SIG-M5 (cell line): ENCODE data around the gene ANXA9.

Source experiments
- DNase-seq: peaks from one replicate; lab custom pipeline; 2025; lab: John Stamatoyannopoulos, UW

Gene ANXA9

DNA sequence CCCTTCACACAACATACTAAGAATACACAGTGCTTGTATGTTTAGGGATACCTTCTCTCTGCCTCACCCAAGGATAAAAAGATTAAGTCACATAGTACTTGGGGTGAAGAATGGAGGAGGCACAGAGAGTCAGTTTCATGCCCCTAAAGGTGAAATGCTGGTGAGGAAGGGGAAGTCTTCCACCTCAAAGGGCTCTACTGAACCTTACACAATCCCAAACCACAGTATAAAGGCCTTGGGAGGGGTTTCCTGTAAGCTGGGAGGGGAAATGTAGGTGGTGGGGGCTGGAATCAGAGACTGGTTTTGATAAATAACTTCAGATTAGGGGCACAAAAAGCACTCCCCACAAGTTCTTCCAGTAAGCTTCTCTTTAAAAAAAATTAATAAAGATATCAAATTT, 21.1 kb downstream of the ANXA9 start:
- DNase-seq = no peak

DNA sequence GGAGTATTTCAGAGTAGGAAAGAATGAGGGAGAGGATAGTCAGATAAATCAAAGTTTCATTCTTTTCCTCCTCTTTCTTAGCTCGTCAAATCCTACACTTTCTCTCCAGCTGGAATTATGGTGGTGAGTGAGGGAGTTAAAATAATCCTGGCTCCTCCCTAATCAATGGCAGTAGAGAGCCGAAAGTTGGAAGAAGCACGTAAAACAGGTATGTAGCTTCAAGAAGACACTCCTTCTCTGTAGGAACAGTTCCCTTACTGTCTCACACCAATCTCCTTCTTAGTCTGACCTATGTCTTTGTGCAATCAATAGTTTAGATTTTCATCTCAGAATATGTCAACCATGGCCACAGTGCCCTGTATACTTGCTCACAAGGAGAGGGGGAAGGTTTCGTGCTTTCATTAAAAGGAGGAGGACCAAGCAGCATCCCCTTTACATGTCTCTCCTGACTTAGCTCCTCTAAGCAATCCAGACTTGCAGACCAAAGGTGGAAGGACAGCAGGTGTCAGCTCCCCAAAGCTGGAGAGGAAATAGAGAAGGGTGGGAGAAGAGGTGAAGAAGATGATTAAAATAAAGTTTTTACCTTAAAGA, 23.7 kb downstream of the ANXA9 start:
- DNase-seq = no peak

- peak; percentile 73 for DNase-seq
These were observed 24.4 kb downstream of the ANXA9 start, which contains the start of gene MINDY1 for GRCh38 chr1:151006327-151007052. Gene MINDY1, minus strand, starts transcription at chr1:151006902. Its CDS starts 4,285 bp downstream, at chr1:151002617.

DNA sequence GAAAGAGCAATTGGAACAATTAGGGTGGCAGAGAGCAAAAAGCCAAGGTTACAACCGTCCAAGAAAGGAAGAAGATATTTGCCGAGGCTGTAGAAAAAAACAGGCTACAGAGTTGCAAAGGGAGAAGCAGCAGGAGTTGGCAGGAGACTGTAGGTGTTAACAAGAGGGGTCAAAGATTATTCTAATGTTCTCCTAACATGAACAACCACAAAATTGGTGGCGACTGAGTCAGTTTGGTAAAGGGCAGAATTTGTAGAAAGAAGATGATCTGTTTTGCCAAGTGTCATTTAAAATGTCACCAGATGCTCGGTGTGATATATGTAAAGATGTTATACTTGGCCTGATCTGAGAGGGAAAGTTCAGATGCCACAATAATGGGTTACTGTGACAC, 25.8 kb downstream of the ANXA9 start:
- DNase-seq = no peak

DNA sequence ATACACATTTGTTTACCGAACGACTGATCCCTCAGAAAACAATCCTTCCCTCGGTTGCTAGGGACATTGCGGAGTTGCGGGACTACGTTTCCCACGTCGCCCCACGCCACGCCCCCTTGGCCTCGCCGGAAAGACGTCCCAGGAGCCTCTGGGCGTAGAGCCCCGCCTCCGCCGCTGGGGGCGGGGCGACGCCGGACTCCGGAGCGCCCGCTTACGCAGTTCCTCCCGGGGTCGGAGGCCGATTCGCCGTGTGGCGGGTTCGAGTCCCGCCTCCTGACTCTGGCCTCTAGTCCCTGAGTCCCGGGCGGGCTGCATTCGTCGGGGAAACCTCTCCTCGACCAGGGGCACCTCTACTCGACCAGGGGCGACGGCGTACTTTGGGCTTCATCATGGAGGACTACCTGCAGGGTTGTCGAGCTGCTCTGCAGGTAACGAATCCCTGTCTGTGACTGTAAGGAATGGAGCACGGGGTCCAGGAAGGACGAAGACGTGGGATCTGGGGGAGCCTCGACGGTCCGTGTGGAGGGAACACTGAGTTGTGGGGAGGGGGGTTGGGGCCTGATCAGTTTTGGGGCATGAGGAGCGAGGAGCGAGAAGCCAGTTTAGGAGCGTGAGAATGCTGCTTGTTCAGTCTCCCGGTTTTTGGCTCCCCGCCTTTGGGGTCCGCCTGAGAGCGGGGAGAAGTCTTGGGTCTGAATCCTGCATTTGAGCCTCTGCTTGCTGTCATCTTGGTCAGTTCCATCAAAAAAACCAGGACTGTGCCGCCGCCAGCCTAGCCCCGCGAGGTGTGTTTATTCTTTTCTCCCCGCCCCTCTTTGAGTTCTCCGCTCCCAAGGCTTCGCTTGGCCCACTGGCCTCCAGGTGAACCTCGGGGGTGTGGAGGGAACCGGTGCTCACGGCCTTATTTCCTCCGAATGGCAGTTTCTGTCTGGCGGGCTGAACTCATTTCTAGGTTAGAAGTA, 26.4 kb downstream of the ANXA9 start, which contains the start of gene PRUNE1:
Gene PRUNE1 (plus strand): TSS at position 206 of the 962 bp plus-strand sequence. CDS start 184 bp downstream, at position 390.
- peak; percentile 89 for DNase-seq

- no peak for DNase-seq
These were observed 27.1 kb downstream of the ANXA9 start for GRCh38 chr1:151009206-151009587.

- DNase-seq = no peak
These were observed 27.7 kb downstream of the ANXA9 start for GRCh38 chr1:151009674-151010345.

DNA sequence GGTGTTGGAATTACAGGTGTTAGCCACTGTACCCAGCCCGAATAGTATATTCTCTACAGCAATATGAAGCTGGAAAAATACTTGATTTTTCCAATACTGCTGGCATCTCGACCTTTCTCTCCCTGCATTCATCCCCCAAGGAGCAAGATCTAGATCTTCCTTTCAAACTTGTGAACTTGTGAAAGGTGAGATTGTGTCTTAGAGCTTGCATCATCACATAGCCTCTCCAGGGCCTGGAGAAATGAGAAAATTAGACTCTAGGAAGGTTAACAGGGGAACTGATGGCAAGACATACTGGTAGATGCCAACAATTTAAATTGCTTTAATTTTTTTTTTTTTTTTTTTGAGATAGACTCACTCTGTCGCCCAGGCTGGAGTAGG, 28.2 kb downstream of the ANXA9 start:
- no peak for DNase-seq

- no peak for DNase-seq
These were observed 29.2 kb downstream of the ANXA9 start for GRCh38 chr1:151011154-151011850.

DNA sequence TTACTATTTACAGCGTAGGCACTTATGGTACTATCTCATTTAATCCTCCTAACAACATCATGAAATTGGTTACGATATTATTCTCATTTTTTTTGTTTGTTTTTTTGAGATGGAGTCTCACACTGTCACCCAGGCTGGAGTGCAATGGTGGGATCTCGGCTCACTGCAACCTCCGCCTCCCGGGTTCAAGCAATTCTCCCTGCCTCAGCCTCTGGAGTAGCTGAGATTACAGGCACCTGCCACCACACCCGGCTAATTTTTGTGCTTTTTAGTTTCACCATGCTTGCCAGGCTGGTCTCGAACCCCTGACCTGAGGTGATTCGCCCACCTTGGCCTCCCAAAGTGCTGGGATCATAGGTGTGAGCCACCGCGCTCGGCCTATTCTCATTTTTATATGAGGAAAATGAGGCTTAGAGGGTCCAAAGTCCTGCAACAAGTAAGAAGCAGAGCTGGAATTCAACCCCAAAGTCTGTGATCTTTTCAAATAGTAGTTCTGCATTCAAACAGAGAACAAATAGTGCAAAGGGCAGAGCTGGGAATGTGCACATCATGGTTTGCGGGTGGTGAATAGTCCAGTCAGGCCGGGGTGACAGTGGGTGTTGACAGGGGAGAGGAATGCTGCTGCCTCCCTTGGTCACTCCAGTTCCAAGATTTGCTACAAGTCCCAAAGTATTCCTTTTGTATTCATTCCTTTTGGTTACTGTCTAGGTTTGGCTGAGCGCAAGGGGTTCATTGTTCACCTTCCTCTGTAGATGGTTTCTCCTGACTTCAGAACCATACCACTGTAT, 30.8 kb downstream of the ANXA9 start:
- no peak for DNase-seq

DNA sequence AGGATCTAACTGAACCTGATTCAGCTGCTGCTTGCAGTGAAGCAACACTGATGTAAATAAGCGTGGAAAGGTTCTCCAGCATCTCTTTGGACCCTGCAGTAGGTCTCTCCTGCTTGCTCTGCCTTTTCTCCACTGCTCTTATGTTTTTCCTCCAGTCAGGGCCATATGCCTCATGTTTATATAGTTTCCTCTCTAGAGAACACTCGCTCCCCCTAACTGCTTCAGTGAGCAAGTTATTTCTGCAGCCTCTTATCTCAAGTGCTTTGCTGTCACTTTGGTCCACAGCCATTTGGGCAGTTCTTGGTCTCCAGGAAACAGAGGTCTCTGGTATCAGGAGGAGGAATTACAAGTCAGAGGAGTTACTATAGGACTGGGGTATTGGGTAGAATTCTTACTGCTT, 31.4 kb downstream of the ANXA9 start:
- no peak for DNase-seq

DNA sequence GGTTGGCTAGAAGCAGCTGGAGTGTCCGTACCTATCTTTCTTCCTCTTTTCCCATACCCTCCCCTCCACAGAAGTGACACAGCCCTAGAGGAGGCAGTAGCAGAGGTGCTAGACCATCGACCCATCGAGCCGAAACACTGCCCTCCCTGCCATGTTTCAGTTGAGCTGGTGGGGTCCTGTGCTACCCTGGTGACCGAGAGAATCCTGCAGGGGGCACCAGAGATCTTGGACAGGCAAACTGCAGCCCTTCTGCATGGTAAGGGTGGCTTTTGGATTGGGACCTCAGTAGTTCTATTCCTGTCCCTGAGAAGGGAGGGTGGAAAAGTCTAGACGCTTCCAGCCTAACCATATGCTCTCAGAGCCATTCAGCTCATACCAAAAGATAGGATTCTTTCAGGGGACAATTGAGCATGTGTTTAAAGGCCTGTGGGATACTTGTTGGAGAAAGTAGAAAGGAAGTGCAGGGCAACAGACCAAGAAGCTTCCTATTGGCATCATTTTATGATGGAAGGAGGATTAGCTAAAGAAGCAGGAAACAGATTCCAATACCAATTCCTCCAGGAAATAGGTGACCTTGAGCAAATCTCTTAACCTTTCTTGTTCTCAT, 42.6 kb downstream of the ANXA9 start:
- DNase-seq = no peak

DNA sequence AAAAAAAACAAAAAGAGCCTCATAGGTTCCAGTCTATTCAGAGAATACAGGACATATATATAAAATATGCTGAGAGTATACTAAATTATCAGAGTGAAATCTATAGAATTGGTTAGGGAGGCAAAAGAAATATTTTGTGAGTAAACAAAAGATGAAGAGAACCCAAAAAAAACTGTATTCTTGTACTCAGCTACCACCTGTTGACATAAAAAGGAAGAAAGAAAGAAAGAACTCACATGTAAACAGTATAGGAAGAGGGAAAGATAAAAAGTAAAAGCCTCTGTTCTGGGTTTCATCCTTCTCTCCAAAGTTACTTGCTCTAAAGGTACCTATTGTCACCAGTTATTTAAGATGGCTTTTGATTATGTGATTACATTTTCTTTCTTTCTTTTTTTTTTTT, 44.4 kb downstream of the ANXA9 start:
- no peak for DNase-seq

DNA sequence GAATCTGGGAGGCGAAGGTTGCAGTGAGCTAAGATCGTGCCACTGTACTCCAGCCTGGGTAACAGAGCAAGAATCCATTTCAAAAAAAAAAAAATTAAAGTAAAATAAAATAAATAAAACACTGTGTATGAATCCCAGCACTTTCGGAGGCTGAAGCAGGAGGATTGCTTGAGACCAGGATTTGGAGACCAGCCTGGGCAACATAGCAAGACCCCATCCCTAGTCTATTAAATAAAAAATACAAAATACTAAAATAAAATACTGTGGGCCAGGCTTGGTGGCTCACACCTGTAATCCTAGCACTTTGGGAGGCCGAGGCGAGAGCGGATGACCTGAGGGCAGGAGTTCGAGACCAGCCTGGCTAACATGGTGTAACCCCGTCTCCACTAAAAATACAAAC, 50.1 kb downstream of the ANXA9 start:
- DNase-seq = no peak

- DNase-seq = no peak
These were observed 53.1 kb downstream of the ANXA9 start for GRCh38 chr1:151035167-151035566.

DNA sequence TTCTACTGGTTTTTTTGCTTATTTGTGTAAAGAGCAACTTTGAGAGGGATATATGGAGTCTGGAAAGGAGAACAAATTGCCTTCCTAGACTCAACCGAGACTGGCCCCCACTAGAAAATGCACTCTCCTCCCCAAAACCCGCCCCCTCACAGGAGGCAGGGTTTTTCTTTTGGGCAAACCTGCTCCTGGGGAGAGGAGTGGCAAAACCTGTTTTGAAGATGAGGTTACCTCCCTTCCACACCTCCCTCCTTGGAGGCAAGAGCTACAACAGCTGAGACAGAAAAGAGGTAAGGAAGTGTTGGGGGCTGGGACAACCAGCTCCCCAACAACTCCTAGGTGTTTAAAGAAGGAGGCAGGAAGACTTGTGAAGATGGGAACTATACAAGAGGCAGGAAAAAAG, 54.3 kb downstream of the ANXA9 start, which contains the start of gene BNIPL:
Gene BNIPL (plus strand): TSS at position 231 of the 400 bp plus-strand sequence. CDS start 140 bp downstream, at position 371.
- DNase-seq = no peak

DNA sequence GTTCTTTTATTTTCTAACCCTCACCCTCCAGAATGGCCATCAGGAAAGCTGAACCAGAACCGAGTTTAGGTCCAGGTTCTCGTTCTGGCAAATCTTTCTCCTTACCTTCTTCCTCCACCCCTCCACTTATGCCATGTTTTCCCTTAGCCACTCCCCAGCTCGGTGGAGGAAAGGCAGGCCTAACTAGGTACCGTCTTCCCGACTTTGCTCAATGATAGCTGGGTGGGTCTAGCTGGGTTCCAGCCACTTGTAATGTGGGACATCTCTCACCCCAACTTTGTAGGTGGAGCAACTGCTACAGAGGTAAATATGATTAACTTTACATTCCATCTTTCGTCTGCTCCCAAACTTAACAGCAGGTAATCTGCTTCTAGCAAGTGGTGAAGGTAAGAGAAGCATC, 54.9 kb downstream of the ANXA9 start:
- DNase-seq = no peak

- no peak for DNase-seq
These were observed 57.4 kb downstream of the ANXA9 start for GRCh38 chr1:151039521-151039920.

GRCh38 chr1:151043163-151043562, 61.1 kb downstream of the ANXA9 start:
- no peak for DNase-seq
